Bronchial epithelial cell (primary cell): ENCODE data around the gene NCKAP5L. TPM values are rescaled to one million over a fixed set of nuclear protein-coding genes. Genes with fewer than 3 reads are reported as not detected.
A peak's percentile ranks its signal among the peaks of the same experiment; 100 is the strongest.
"Not testable (repeated sequence)": the region's sequence is repeated elsewhere in the genome, so short reads cannot be mapped to it uniquely, and the experiment has no call there.

Source experiments
- DNase-seq: peaks from one replicate; pipeline ENCODE4 v3.0.0-alpha.2; 2010; ENCODE audit warnings: low read depth
- FAIRE-seq: peaks from 2 replicates; lab custom pipeline; 2011; peaks lifted over from hg19 to GRCh38; lab: Jason Lieb, UNC
- H3K27me3 ChIP-seq: 2 replicates; pipeline ENCODE4 v1.5.1; 2011; ENCODE audit warnings: low read length; ENCODE audit not compliant: control insufficient read depth, insufficient read depth
- H3K36me3 ChIP-seq: 2 replicates; pipeline ENCODE4 v1.5.1; 2011; ENCODE audit warnings: low read length; ENCODE audit not compliant: control insufficient read depth, insufficient read depth
- H3K4me3 ChIP-seq: 2 replicates; pipeline ENCODE4 v1.5.1; 2011; ENCODE audit warnings: mild to moderate bottlenecking, low read depth, low read length, control low read depth
- CTCF ChIP-seq: IDR thresholded peaks from 2 replicates; pipeline ENCODE4 v1.5.1; 2011; ENCODE audit warnings: mild to moderate bottlenecking, moderate library complexity, low read length, control low read depth, inconsistent platforms; ENCODE audit not compliant: insufficient read depth, severe bottlenecking
- total RNA-seq: library from RNA; depleted of rRNA; stranded (reverse); fragments of >200 nt; gene quantifications from 2 replicates; pipeline ENCODE4 v1.2.1, GENCODE V29; 2014

NCKAP5L gene
- total RNA-seq, 1 donor from 2014 or later = 3.7 TPM

- DNase-seq (peak; percentile 46), FAIRE-seq (no peak)
- peak; percentile 98 for TF ChIP-seq CTCF
- Histone ChIP-seq H3K36me3 (no peaks in the 10 kb centered on the region), H3K27me3 (no peaks in the 10 kb centered on the region), H3K4me3 (no peak overlapping the region)
Measured at GRCh38 chr12:49866859-49867569, 38.8 kb upstream of the NCKAP5L start.

- no peaks in the 10 kb centered on the region for H3K27me3 ChIP-seq
- DNase-seq = no peak
- FAIRE-seq = no peak
- H3K36me3 ChIP-seq = no peaks in the 10 kb centered on the region
- no peak for TF ChIP-seq CTCF
- no peak overlapping the region for H3K4me3 ChIP-seq
Measured at GRCh38 chr12:49865782-49866135, 37.5 kb upstream of the NCKAP5L start.

GRCh38 chr12:49865109-49865781, 37.0 kb upstream of the NCKAP5L start:
- DNase-seq (no peak), FAIRE-seq (no peak)
- Histone ChIP-seq H3K36me3 (no peaks in the 10 kb centered on the region), H3K4me3 (no peak overlapping the region), H3K27me3 (no peaks in the 10 kb centered on the region)
- no peak for TF ChIP-seq CTCF

- Histone ChIP-seq H3K27me3 (no peaks in the 10 kb centered on the region), H3K4me3 (no peak overlapping the region), H3K36me3 (no peaks in the 10 kb centered on the region)
- no peak for FAIRE-seq
- DNase-seq = no peak
- TF ChIP-seq CTCF = no peak
Measured at GRCh38 chr12:49864798-49865090, 36.5 kb upstream of the NCKAP5L start.

GRCh38 chr12:49863946-49864797, 36.0 kb upstream of the NCKAP5L start:
- Histone ChIP-seq H3K36me3 (no peaks in the 10 kb centered on the region), H3K4me3 (no peak overlapping the region), H3K27me3 (no peaks in the 10 kb centered on the region)
- TF ChIP-seq CTCF = no peak
- FAIRE-seq (no peak), DNase-seq (no peak)

GRCh38 chr12:49860921-49861320, 32.7 kb upstream of the NCKAP5L start:
- FAIRE-seq, DNase-seq, H3K36me3 ChIP-seq, H3K4me3 ChIP-seq, H3K27me3 ChIP-seq: not testable (repeated sequence)

- H3K36me3 ChIP-seq, H3K27me3 ChIP-seq, H3K4me3 ChIP-seq, FAIRE-seq, DNase-seq: not testable (repeated sequence)
Measured at GRCh38 chr12:49855890-49856289, 27.7 kb upstream of the NCKAP5L start.
